Loucy (cell line): ENCODE results near the gene CTNNBL1.

Source experiments
- CTCF ChIP-seq: fragments of 200-600 bp; sonication (generic); conservative IDR thresholded peaks from 2 replicates; pipeline ENCODE4 v1.5.1; 2014; ENCODE audit warnings: mild to moderate bottlenecking, antibody characterized with exemption, low read length
- EZH2phosphoT487 ChIP-seq: fragments of 200-600 bp; IDR thresholded peaks from 2 replicates; pipeline ENCODE4 v1.6.1; 2018; ENCODE audit warnings: antibody characterized with exemption, mild to moderate bottlenecking, moderate library complexity, borderline replicate concordance

- no peak for TF ChIP-seq EZH2phosphoT487
- TF ChIP-seq CTCF, result no peak
Measured at GRCh38 chr20:37877832-37878772, 184.3 kb downstream of the CTNNBL1 start.
